ENCODE measurements around the gene PRKACA.

DNA sequence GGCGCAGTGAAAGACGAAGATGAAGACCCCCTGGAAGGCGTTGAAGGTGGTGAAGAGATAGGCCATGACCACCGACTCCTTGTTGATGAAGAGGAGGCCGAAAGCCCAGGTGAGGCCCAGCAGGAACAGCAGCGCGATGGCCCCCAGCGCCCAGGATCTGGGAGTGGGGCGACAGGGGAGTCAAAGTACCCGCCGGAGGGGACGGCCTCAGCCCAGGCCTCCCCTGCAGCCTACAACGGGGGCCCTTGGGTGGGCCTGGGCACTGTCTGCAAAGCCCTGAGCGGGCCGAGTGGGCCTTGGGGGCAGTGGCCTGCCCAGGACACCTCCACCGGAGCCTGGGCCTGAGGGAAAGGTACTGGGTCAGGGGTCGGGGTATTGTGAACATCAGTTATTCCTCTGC is 37.8 kb upstream of the PRKACA start:
- TF ChIP-seq, protein P1, sequence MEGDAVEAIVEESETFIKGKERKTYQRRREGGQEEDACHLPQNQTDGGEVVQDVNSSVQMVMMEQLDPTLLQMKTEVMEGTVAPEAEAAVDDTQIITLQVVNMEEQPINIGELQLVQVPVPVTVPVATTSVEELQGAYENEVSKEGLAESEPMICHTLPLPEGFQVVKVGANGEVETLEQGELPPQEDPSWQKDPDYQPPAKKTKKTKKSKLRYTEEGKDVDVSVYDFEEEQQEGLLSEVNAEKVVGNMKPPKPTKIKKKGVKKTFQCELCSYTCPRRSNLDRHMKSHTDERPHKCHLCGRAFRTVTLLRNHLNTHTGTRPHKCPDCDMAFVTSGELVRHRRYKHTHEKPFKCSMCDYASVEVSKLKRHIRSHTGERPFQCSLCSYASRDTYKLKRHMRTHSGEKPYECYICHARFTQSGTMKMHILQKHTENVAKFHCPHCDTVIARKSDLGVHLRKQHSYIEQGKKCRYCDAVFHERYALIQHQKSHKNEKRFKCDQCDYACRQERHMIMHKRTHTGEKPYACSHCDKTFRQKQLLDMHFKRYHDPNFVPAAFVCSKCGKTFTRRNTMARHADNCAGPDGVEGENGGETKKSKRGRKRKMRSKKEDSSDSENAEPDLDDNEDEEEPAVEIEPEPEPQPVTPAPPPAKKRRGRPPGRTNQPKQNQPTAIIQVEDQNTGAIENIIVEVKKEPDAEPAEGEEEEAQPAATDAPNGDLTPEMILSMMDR (conservative IDR thresholded peaks at IDR 0.05 in 1 of 2, IDR thresholded peaks at IDR 0.05 in 1 of 2; ENCODE audit: low read depth in 1 of 2, low read length in 2 of 2), result no peak
- no peak for TF ChIP-seq EZH2 (IDR thresholded peaks at IDR 0.05; ENCODE audit: low read length, missing control alignments)

Measured in fibroblast of lung (primary cell).